ENCODE results near the gene ANKLE1. TPM values are rescaled to one million over a fixed set of nuclear protein-coding genes. Genes with fewer than 3 reads are reported as not detected.

The ANKLE1 gene
- total RNA-seq, 3 donors from 2014 or later = 0.23 to 1.9 (median 0.80) TPM

DNA sequence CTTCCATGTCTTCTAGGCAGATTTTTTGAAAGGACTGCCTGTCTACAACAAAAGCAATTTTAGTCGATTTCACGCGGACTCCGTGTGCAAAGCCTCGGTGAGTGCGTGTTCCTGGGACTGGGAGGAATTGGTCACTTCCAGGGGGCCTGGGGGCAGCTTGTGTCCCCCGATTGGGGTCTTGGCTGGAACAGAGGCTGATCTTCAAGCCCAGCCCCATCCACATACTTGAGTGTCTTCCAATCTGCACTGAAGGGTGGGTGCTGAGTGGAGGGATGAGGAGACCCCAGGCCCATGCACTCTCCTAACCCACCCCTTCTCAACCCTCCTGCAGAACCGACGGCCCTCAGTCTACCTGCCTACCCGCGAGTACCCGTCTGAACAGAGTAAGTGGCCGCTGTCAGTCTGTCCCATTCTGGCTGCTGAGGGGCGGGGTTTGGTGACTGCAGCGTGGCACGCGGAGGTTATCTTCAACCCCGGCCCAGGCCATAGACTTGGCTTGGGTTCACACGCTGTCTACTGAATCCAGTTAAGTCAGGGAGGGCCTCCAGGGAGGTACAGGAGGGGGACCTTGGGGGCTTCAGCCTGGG lies 32.4 kb downstream of the ANKLE1 start:
- no peak for ATAC-seq
- TF ChIP-seq, protein P1, sequence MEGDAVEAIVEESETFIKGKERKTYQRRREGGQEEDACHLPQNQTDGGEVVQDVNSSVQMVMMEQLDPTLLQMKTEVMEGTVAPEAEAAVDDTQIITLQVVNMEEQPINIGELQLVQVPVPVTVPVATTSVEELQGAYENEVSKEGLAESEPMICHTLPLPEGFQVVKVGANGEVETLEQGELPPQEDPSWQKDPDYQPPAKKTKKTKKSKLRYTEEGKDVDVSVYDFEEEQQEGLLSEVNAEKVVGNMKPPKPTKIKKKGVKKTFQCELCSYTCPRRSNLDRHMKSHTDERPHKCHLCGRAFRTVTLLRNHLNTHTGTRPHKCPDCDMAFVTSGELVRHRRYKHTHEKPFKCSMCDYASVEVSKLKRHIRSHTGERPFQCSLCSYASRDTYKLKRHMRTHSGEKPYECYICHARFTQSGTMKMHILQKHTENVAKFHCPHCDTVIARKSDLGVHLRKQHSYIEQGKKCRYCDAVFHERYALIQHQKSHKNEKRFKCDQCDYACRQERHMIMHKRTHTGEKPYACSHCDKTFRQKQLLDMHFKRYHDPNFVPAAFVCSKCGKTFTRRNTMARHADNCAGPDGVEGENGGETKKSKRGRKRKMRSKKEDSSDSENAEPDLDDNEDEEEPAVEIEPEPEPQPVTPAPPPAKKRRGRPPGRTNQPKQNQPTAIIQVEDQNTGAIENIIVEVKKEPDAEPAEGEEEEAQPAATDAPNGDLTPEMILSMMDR (IDR thresholded peaks at IDR 0.05) = no peak
- Histone ChIP-seq H3K36me3 (ENCODE audit: low read depth) (peaks cover 3% of the 10 kb centered on the region), H3K4me3 (no peak overlapping the region), H3K9me3 (no peaks in the 10 kb centered on the region), H3K4me1 (ENCODE audit: low read depth) (peaks cover 13% of the 10 kb centered on the region)
- intact Hi-C loops (cut with DNase I, micrococcal nuclease) = no loop called here
- no peak for DNase-seq

DNA sequence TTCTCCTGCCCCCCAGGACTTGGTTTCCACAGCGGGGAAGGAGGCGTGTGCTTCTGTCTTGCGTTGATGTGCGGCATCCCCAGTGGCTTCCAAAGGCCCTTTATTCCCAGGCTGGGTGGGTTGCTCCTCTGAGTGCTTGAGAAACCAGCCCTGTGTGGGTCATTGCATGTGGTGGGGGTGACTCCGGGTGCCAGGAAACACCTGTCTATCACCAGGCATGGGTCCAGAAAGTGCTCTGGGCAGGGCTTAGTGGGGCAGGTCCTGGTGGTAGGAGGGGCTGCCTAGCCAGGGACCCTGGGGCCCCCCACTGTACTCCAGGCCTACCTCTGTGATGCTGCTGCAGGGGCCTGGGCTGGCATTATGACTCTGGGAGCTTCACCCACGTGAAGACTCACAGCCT lies 37.3 kb downstream of the ANKLE1 start:
- TF ChIP-seq, protein P1 (IDR thresholded peaks at IDR 0.05) = no peak
- no peak for DNase-seq
- no peak for ATAC-seq
- H3K9me3 ChIP-seq = no peaks in the 10 kb centered on the region
- no peak overlapping the region for H3K4me3 ChIP-seq
- H3K4me1 ChIP-seq (ENCODE audit: low read depth) = peaks cover 3% of the 10 kb centered on the region
- peaks cover 3% of the 10 kb centered on the region for H3K36me3 ChIP-seq (ENCODE audit: low read depth)
- intact Hi-C loops (cut with DNase I, micrococcal nuclease) = no loop called here

DNA sequence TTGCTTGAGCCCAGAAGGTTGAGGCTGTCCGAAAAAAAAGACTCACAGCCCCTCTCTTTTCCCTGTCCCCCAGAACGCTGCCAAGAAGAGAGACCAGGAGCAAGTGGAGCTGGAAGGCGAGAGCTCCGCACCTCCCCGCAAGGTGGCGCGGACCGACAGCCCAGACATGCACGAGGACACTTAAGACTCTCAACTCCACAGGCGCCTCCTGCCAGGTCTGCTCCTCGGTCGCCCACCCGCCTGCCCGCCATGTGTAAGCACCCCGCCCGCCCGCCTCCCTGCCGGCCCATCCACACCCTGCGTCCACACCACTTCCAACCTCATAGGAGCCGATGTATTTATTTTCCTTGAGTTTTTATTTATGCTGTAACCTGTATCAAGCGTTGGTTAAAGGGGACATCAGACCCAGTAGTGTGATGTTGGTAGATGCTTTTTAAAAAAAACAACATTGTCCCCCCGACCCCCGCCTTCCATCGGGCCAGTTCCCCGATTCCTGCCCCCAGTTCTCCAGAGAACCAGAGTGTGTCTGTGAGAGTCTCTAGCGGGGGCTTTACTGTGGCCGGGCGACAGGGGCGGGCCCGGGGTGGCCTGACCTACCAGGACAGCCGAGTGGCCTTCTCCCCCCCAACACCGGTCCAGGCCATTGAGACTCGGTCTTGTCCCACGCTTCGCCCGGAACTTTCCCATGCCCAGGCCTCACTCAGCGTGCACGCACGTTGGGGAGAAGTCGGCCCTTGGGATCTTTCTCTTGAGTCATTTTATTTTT lies 38.0 kb downstream of the ANKLE1 start:
- H3K9me3 ChIP-seq = no peaks in the 10 kb centered on the region
- H3K36me3 ChIP-seq (ENCODE audit: low read depth) = peaks cover 3% of the 10 kb centered on the region
- intact Hi-C loops (cut with DNase I, micrococcal nuclease) = no loop called here

DNA sequence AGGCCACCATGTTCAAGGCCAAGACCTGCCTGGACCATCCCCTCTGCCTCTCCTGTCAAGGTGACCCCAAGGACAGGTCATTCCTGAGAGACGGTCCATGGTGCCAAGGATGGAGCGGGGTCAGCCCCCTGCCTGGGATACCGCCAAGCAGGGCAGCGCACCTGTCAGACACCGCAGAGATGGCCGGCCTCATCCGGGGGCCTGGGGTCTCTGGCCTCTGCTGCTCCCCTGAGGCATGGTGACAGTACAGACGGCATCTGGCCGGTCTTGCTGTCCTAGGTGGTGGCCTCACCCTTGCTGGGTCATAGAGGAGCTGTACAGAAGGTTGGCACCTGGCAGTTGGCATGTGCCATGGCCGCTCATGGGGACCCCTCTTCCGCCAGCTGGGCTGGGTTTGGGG lies 38.7 kb downstream of the ANKLE1 start:
- no peak for ATAC-seq
- no peak for DNase-seq
- TF ChIP-seq, protein P1 (IDR thresholded peaks at IDR 0.05) = no peak
- peaks cover 3% of the 10 kb centered on the region for H3K36me3 ChIP-seq (ENCODE audit: low read depth)
- no peak overlapping the region for H3K4me3 ChIP-seq
- intact Hi-C loops (cut with DNase I, micrococcal nuclease) = no loop called here
- H3K9me3 ChIP-seq = no peaks in the 10 kb centered on the region
- peaks cover 3% of the 10 kb centered on the region for H3K4me1 ChIP-seq (ENCODE audit: low read depth)

More for the DNA sequence above, 38.0 kb downstream of the ANKLE1 start:
- ATAC-seq (no peak), DNase-seq (no peak)
- no peak overlapping the region for H3K4me3 ChIP-seq
- H3K4me1 ChIP-seq (ENCODE audit: low read depth) = peaks cover 3% of the 10 kb centered on the region
- TF ChIP-seq, protein P1 (IDR thresholded peaks at IDR 0.05) = no peak

DNA sequence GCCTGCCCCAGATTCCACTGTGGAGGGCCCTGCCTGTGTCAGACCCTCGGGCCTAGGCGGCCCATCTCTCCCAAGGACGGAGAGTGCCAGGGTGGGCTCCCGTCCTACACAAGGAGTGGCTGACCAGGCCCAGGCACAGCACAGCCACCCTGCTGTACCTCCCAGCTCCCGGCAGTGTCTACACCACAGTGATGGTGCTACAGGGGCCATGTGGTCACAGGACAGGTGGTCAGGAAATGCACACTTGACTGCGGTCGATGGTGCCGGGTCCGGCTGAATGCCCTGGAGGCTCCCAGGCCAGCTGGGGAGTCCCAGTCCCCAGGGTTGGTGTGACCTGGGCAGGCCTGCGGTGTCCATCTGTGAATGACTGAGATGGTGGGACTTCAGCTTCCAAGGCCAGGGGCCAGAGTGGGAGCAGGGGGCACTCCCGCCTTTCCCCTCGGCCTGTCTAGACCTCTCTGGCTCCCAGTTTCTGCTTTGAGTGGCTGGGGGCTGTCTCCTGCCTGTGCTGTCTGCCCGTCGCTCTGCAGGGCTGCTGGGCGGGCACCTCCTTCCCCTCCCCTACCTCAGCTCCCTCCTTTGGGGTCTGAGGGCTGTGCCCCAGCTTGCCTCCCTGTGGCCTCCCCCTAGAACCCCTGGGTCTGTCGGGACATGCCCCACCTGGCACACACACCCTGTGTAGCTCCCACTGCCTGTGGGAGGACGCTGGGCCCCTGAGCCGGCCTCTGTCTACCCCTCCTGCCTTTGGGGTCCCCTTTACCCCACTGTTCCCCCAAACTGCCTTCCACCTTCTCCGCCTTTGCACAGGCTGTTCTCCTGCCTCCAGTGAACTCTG lies 40.2 kb downstream of the ANKLE1 start:
- Histone ChIP-seq H3K4me3 (no peak overlapping the region), H3K36me3 (ENCODE audit: low read depth) (peaks cover 3% of the 10 kb centered on the region), H3K9me3 (no peaks in the 10 kb centered on the region), H3K4me1 (ENCODE audit: low read depth) (peaks cover 3% of the 10 kb centered on the region)
- TF ChIP-seq, protein P1 (IDR thresholded peaks at IDR 0.05) = no peak
- DNase-seq (no peak), ATAC-seq (no peak)
- intact Hi-C loops (cut with DNase I, micrococcal nuclease) = no loop called here

Data from mucosa of descending colon (tissue), 3 donors.